ENCODE data around the gene APP.

The APP gene

DNA sequence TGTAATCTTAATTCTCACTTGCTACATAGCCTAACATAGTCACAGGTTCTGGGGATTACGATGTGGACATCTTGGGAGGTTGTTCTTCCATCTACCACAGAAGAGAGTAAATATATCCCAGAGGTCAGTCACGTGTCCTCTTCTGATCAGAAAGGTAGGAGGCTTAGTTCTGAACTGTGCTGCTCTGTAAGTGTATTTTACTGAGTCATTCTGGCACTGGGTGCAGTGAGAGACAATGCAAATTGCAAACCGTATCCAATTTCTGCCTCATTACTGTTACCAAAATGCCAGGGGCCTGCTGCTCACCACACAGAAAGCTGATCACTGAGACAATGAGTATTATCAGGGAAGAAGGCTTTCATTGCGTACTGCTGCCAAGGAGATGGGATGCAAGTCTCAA lies 331.8 kb downstream of the APP start:
- Histone ChIP-seq H3K4me3 (IDR thresholded peaks at IDR 0.05; ENCODE audit: insufficient read depth, low read depth, low read length) (no peak overlapping the region), H4K20me1 (ENCODE audit: insufficient read depth) (no peaks in the 10 kb centered on the region), H3K4me2 (no peak overlapping the region), H3K27ac (no peak overlapping the region), H3K27me3 (ENCODE audit: insufficient read depth, low read depth) (no peaks in the 10 kb centered on the region), H3K36me3 (ENCODE audit: insufficient read depth) (no peaks in the 10 kb centered on the region), H3K9ac (no peak overlapping the region), H3K79me2 (ENCODE audit: insufficient read depth, low read depth) (no peaks in the 10 kb centered on the region), H3K4me1 (ENCODE audit: low read depth, poor library complexity, severe bottlenecking) (no peaks in the 10 kb centered on the region), H2AFZ (ENCODE audit: low read depth) (no peak overlapping the region)
- TF ChIP-seq, protein P1, sequence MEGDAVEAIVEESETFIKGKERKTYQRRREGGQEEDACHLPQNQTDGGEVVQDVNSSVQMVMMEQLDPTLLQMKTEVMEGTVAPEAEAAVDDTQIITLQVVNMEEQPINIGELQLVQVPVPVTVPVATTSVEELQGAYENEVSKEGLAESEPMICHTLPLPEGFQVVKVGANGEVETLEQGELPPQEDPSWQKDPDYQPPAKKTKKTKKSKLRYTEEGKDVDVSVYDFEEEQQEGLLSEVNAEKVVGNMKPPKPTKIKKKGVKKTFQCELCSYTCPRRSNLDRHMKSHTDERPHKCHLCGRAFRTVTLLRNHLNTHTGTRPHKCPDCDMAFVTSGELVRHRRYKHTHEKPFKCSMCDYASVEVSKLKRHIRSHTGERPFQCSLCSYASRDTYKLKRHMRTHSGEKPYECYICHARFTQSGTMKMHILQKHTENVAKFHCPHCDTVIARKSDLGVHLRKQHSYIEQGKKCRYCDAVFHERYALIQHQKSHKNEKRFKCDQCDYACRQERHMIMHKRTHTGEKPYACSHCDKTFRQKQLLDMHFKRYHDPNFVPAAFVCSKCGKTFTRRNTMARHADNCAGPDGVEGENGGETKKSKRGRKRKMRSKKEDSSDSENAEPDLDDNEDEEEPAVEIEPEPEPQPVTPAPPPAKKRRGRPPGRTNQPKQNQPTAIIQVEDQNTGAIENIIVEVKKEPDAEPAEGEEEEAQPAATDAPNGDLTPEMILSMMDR (conservative IDR thresholded peaks at IDR 0.05; ENCODE audit: low read depth, low read length): no peak

DNA sequence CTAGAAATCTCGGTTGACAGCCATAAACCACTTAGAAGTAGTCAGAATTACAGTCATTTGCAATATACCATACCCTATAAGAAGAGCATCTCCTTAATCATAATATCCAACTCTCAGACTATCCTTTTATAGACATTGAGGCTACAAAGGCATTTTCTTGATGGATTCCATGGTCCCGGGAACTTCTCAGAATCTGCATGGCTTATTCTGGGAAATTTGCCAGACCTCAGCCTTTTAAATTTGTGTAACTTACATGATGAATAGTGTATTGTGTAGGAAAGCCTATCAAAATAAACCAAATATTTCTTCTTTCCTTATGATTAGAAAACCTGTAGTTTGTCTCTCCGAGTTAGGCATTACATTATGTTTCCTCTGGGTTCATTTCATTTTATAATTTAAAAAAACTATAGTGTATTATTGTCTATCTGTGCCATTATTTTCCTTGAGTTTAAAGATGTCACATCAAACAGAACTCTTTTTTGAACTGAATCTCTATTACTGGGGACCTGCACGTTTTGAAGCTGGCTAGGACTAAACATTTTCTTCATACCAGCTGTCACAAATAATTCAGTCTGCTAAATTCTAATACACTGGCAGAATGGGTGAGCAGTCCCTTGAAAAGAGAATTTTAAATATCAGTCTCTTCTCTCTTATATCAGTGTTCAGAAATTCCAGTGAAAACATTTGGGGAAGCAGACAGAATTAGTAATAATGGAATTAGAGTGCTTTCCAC lies 332.9 kb downstream of the APP start:
- Histone ChIP-seq H4K20me1 (ENCODE audit: insufficient read depth) (no peaks in the 10 kb centered on the region), H3K9ac (no peak overlapping the region), H3K36me3 (ENCODE audit: insufficient read depth) (no peaks in the 10 kb centered on the region), H3K27me3 (ENCODE audit: insufficient read depth, low read depth) (no peaks in the 10 kb centered on the region), H2AFZ (ENCODE audit: low read depth) (no peak overlapping the region), H3K79me2 (ENCODE audit: insufficient read depth, low read depth) (no peaks in the 10 kb centered on the region), H3K4me1 (ENCODE audit: low read depth, poor library complexity, severe bottlenecking) (no peaks in the 10 kb centered on the region), H3K4me3 (IDR thresholded peaks at IDR 0.05; ENCODE audit: insufficient read depth, low read depth, low read length) (no peak overlapping the region), H3K4me2 (no peak overlapping the region), H3K27ac (no peak overlapping the region)
- TF ChIP-seq, protein P1 (conservative IDR thresholded peaks at IDR 0.05; ENCODE audit: low read depth, low read length): no peak

DNA sequence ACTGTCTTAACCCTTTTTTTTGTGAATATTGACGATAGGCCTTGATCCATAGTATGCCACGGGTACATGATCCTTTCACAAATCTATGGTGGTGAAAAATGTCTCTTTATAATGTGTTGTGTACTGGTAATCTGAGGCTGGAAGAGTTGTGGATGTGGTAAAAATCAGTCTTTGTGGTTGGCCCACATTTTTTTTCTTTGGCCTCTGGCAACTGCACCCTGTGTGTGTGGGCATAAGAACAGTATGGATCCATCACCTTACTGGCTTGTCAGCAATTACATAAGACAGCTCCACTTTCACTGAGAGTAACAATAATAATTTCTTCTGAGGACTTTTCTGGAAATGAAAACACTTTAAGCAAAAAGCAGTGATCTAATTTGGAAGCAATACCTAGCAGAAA lies 334.2 kb downstream of the APP start:
- Histone ChIP-seq H3K79me2 (ENCODE audit: insufficient read depth, low read depth) (no peaks in the 10 kb centered on the region), H3K36me3 (ENCODE audit: insufficient read depth) (no peaks in the 10 kb centered on the region), H2AFZ (ENCODE audit: low read depth) (no peak overlapping the region), H3K27ac (no peak overlapping the region), H3K27me3 (ENCODE audit: insufficient read depth, low read depth) (no peaks in the 10 kb centered on the region), H4K20me1 (ENCODE audit: insufficient read depth) (no peaks in the 10 kb centered on the region), H3K4me1 (ENCODE audit: low read depth, poor library complexity, severe bottlenecking) (no peaks in the 10 kb centered on the region), H3K4me2 (no peak overlapping the region), H3K9ac (no peak overlapping the region), H3K4me3 (IDR thresholded peaks at IDR 0.05; ENCODE audit: insufficient read depth, low read depth, low read length) (no peak overlapping the region)
- TF ChIP-seq, protein P1 (conservative IDR thresholded peaks at IDR 0.05; ENCODE audit: low read depth, low read length): no peak

DNA sequence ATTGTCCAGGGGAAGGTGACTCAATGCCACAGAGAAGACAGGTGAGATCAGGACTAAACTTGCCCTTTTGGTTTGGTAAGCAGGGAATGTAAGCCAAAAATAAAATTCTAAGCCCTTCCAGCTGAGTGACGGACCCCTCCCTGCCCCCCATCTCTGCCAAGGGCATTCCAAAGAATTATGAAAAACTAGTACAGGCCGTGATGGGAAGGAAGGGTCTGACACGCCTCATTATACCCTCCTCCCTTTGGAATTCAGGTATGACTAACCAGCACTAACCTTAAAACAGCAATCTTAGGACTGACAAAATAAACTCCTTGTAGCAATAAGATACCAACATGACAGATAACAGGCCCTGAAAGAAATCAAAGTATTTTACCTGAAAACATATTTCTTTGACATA lies 336.2 kb downstream of the APP start:
- Histone ChIP-seq H3K79me2 (ENCODE audit: insufficient read depth, low read depth) (no peaks in the 10 kb centered on the region), H3K4me3 (IDR thresholded peaks at IDR 0.05; ENCODE audit: insufficient read depth, low read depth, low read length) (no peak overlapping the region), H4K20me1 (ENCODE audit: insufficient read depth) (no peaks in the 10 kb centered on the region), H3K27ac (no peak overlapping the region), H3K9ac (no peak overlapping the region), H3K4me2 (no peak overlapping the region), H3K36me3 (ENCODE audit: insufficient read depth) (no peaks in the 10 kb centered on the region), H2AFZ (ENCODE audit: low read depth) (no peak overlapping the region), H3K4me1 (ENCODE audit: low read depth, poor library complexity, severe bottlenecking) (no peaks in the 10 kb centered on the region), H3K27me3 (ENCODE audit: insufficient read depth, low read depth) (no peaks in the 10 kb centered on the region)
- TF ChIP-seq, protein P1 (conservative IDR thresholded peaks at IDR 0.05; ENCODE audit: low read depth, low read length): no peak
